ENCODE results near the gene DDX42.
A peak's percentile ranks its signal among the peaks of the same experiment; 100 is the strongest.
"Not testable (repeated sequence)": the region's sequence is repeated elsewhere in the genome, so short reads cannot be mapped to it uniquely, and the experiment has no call there.

Gene DDX42

DNA sequence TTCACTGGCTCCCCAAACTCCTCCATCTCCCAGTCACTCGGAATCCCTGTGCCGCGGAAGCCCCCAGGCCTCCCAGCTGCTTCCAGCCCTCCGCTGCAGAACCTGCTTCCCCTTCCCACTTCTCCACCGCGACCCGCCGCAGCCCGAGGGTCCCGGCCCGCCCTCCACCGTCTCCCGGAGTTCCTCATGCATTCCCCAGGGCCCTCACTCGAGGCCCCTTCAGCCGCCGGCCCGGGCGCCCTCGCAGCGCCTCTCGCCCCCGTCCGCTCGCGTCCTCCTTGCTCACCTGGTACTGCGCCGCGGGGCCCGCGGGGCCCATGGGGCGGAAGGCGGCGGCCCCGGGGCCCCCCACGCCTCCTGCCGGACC is 68.2 kb downstream of the DDX42 start:
- no peak for DNase-seq

- DNase-seq, result peak; percentile 99
Measured at GRCh38 chr17:63842540-63843386, 68.8 kb downstream of the DDX42 start, which contains the start of gene SMARCD2. TSS of gene SMARCD2 (minus strand) at chr17:63842685. CDS start at chr17:63842674, 11 bp downstream.

GRCh38 chr17:63843387-63843888 is 69.5 kb downstream of the DDX42 start:
- DNase-seq, result not testable (repeated sequence)

DNA sequence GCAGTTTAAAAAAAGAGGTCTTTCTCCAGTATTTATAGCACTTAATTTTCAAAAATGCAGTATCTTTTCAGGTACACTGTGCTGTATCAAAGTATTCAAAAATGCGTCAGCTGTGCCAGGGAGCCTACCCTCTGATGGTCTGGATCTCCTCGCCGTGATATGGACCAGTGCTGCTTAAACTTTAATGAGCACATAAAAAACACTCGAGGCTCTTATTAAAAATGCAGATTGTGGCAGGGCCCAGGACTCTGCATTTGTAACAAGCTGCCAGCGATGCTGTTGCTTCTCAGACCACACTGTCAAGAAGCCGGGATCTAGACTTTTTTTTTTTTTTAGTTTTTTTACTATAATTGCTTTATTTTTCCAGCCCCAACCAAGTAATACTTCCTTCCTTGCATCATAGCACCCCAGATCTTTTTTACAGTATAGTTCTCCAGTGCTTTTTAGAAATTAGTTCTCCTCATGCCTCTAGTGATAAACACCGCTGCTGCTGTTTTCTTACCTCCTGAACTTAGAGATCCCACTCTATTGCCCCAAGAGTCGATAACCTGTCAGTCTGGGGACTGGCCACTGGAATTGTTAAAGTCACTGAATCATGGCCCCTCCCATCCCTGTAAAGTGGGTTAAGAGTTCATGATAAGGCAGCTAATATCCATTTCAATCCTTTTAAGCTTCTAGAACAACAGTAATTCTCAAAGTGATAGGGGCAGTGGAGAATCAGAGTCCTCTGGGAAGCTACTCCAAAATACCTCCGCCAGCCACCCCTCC is 70.1 kb downstream of the DDX42 start:
- DNase-seq, result no peak

- DNase-seq, result no peak
Measured at GRCh38 chr17:63845509-63845908, 71.5 kb downstream of the DDX42 start.

GRCh38 chr17:63847525-63848249 is 73.7 kb downstream of the DDX42 start:
- no peak for DNase-seq

- peak; percentile 99 for DNase-seq
Measured at GRCh38 chr17:63848834-63849689, 75.1 kb downstream of the DDX42 start.

DNA sequence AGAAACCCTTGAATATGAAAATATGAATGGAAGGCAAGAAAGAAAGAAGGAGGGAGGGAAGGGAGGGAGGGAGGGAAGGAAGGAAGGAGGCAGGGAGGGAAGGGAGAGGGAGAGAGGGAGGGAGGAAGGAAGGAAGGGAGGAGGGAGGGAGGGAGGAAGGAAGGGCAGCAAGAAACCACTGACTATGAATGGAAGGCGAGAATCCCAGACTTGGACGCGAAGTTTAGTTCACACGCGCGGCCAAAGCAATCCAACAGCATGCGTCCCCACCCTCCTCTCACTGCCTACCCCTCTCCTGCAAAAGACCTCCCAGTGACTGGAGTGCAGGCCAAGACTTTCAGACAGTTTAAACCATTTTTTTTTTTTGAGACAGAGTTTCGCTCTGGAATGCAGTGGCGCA is 76.4 kb downstream of the DDX42 start:
- DNase-seq, result no peak

DNA sequence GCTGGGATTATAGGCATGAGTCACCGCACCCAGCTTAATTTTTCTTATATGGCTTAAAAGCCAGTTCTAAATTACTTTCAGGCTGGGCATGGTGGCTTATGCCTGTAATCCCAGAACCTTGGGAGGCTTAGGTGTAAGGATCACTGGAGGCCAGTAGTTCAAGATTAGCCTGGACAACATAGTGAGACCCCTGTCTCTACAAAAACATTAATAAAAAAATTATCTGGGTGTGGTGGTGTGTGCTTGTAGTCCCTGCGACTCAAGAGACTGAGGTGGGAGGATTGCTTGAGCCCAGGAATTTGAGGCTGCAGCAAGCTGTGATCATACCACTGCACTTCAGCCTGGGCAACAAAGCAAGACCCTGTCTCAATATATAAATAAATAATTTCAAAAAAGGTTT is 79.3 kb downstream of the DDX42 start:
- no peak for DNase-seq

- no peak for DNase-seq
Measured at GRCh38 chr17:63854709-63855108, 80.7 kb downstream of the DDX42 start.

- DNase-seq, result no peak
Measured at GRCh38 chr17:63855185-63855584, 81.2 kb downstream of the DDX42 start.

DNA sequence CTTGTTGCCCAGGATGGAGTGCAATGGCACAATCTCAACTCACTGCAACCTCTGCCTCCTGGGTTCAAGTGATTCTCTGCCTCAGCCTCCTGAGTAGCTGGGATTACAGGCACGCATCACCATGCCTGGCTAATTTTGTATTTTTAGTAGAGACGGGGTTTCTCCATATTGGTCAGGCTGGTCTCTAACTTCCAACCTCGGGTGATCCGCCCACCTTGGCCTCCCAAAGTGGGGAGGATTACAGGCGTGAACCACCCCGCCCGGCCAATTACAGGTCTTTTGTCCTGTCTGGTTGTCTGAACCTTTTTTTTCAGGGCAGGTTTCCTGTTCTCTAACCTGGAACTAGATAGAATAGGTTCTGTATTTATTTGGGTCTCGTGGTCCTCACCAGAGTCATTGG is 82.5 kb downstream of the DDX42 start:
- DNase-seq, result not testable (repeated sequence)

GRCh38 chr17:63859257-63859656 is 85.3 kb downstream of the DDX42 start:
- no peak for DNase-seq

GRCh38 chr17:63866625-63867024 is 92.7 kb downstream of the DDX42 start:
- DNase-seq, result not testable (repeated sequence)
